GM04504 (cell line): Measurements from ENCODE around the gene RAI2.

Experiments used
- DNase-seq: peaks from one replicate; pipeline ENCODE4 v3.0.0-alpha.2; 2012; ENCODE audit warnings: low read depth

The RAI2 gene

GRCh38 chrX:17860811-17861488 lies at the start of gene RAI2:
Gene RAI2, minus strand, starts transcription at chrX:17861298. Its CDS starts 59,288 bp downstream, at chrX:17802010.
- DNase-seq, result no peak

DNA sequence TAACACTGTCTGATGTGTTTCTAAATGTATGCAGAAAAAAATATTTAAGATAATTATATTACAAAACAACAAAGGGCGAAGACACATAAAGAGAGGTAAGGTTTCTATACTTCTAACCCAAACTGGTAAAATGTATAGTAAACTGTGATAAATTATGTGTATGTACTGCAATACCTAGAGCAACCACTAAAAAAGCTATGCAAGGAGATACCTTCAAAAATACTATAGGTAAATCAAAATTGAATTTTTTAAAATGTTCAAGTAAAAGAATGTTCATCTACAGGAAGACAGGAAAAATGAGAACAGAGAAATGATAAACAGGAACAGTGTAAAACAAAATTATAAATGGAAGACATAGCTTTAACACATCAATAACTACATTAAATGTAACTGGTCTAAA lies 27.3 kb upstream of the RAI2 start:
- no peak for DNase-seq

- DNase-seq, result no peak
These were observed 21.6 kb upstream of the RAI2 start for GRCh38 chrX:17882680-17883079.

DNA sequence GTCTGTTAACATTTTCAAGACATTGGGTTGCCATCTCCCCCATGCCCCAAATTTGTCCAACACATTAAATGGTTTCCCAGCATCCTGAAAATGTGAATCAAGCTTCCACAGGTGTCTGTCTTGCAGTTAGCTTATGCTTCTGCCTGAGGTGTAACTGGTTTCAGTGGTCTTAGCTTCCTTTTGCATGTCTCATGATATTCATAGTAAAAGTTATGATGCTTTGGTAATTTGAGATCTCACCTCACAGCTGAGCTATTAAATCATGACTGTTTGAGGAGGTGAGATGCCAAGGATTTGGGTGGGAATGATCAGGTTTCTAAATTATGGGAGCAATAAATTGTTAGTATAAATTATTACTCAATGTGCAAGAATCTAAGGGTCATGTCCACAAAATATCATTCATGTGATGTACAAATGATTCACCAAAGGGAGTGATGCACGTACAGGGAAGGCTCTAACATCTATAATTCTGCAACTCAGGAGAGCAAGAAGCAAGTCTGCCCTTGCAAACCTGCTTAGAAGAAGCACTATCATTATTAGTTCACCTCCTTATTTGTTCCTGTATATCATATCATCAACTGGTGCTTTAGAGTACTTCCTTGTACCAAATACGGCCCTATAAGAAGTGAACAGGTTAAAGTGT lies 17.1 kb upstream of the RAI2 start:
- DNase-seq, result no peak

- DNase-seq, result no peak
These were observed 15.0 kb upstream of the RAI2 start for GRCh38 chrX:17876135-17876534.

- DNase-seq, result no peak
These were observed 8.5 kb upstream of the RAI2 start for GRCh38 chrX:17869580-17869979.

DNA sequence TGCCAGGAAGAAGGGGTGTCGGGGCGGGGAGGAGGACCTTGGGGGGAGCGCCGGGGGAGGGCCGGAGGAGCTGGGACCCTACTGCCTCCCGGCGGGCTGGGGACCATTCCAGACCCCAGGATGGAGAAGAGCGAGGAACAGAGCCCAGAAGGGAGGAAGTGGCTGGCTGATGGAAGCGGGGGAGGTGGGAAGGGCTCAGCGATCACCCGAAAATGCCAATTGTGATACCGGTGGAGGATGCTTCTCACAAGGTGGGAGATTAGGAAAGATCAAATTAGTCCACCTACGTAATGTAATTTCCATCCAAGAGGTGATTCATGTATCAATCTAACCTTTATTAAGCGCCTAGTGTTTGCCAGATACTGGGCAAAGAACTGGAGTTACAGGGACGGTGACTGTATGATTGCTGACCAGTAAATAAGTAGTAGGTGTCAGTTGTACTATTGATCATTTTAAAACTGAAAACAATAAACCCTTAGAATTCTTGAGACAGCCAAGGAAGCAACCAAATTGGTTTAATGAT lies 452 bp upstream of the RAI2 start:
- DNase-seq, result no peak

DNA sequence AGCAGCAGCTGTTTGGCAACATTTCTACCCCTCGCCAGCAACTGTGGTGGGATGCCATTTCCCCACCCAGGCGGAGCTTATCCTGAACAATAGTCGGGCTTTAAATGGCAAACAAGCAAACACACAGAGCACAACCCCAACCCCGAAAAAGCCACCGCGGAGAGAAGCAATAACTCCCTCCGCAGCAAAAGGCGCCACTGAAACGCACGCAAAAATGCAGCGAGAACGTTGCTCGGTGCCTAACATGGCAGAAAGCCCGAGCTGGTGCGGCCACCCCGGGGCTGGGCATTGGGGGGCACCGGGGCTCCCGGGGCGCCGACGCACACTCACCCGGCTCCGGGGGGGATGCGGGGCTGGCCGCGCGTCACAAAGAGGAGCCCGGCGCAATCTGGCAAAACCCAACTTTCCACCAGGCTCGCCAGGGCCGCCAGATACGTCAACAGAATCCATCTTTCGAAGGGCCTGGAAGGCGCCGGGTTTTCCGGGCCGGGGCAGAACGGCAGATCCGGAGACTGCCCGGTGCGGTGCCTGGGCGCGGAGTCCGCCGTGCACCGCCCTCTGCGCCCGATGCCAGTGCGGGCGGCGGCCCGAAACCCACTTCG lies 818 bp downstream of the RAI2 start:
- DNase-seq, result no peak

DNA sequence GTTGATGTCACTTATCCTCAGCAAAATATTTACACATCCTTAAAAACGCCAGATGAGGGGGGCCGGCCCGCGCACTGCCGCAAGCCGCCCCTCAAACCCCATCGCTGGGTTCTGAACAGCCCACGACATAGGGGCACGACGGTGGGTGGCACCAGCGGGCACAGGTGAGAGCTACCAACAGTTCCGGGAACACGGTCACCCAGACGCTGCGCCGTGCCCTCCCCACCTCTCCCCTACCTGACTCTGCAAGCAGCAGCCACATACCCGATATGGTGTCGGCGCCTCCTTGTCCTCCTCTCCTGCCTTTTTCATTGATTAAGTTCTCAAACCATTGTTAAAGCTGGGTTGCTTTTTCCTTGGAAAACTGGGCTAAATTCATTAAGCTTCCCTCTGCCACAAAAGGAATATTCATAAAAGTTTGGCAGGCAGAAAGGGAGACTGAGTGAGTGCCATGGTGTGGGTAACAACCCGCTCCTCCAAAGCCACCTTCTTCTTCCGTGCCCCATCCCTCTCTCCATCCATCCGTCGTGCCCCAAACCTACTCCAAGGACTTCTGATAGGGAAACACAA lies 1.4 kb downstream of the RAI2 start:
- DNase-seq, result no peak

- no peak for DNase-seq
These were observed 6.6 kb downstream of the RAI2 start for GRCh38 chrX:17854531-17854930.

DNA sequence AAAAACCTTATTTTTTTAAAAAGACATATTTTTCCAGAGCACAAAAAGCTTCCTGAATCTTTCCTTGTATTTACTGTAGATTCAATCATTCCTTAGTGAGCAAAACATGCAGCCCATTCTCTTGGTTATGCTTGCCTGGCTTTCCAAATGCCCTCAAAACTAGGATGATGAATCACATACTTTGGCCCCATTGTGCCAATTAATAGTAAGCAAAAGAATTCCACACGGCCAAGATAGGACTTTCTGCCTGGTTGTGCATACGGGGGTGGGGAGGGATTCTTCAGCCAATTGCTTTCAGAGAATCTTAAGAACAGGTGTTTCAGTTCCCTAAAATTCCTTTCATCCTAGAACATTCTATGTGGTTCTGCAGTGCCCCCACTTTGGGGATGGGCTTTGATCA lies 7.0 kb downstream of the RAI2 start:
- no peak for DNase-seq

- no peak for DNase-seq
These were observed 9.2 kb downstream of the RAI2 start for GRCh38 chrX:17851874-17852273.

- no peak for DNase-seq
These were observed 12.4 kb downstream of the RAI2 start for GRCh38 chrX:17848545-17849265.

GRCh38 chrX:17846045-17846444 lies 15.1 kb downstream of the RAI2 start:
- no peak for DNase-seq

- no peak for DNase-seq
These were observed 16.9 kb downstream of the RAI2 start for GRCh38 chrX:17844236-17844635.

GRCh38 chrX:17842769-17843525 lies 18.2 kb downstream of the RAI2 start:
- DNase-seq, result no peak

GRCh38 chrX:17839269-17839668 lies 21.8 kb downstream of the RAI2 start:
- DNase-seq, result no peak

- DNase-seq, result no peak
These were observed 24.3 kb downstream of the RAI2 start for GRCh38 chrX:17836830-17837229.

GRCh38 chrX:17833954-17834353 lies 27.1 kb downstream of the RAI2 start:
- DNase-seq, result no peak

DNA sequence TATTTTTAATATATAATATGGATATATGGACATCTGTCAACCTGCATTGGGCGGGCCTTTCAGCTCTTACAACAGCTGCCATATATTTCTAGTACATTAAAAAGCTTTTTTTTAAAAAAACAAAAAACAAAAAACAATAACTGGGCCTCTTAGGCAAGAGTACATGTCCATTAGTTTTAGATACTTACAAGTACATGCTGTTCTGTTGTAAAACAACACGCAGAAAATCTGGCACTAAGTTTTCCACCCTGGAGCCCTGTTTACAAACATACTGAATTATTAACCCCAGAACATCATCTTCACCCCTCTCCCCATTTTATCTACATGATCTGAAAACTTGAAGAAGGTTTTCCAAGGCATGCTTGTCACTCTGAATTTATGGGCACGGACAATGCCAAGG lies 29.8 kb downstream of the RAI2 start:
- no peak for DNase-seq

DNA sequence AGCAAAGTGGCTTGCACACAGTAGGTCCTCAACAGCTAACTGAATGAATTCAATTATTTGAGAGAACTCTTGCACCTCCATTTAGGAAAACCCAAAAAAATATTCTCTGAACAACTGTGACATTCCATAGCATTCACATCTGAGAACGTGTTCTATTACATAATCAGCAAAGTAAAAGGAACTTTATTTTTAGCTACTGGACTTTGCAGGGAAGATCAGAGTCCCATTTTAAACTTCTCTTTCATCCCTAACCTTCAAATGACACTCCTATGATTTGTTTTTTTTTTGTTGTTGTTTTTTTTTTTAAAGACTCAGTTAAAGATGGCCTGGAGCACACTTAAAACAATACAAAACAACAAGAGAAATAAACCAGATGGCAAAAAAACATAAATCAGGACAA lies 30.9 kb downstream of the RAI2 start:
- DNase-seq, result no peak

DNA sequence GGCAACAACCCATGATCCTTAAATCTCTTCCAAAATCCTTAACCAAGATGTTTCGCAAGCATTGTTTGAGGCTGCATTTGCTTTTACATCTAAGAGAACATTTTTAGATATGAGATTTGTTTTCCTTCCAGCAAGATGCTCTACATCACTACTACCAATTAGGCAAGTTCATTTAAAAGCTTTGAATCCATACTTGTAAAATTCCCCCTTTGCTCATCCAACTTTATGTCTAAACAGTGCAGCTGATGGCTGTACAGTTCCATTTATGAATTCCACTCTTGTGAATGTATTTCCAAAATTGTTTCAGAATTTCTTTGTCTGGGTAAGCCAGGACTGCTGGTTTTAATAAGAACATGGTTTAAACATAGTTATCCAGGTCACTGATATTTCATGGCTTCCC lies 31.5 kb downstream of the RAI2 start:
- DNase-seq, result no peak
